ENCODE data around the gene ADAM33.

- TF ChIP-seq CTCF (conservative IDR thresholded peaks at IDR 0.05) (no peak), EZH2 (IDR thresholded peaks at IDR 0.05; ENCODE audit: low read depth) (no peak)
Observed at GRCh38 chr20:3705970-3706739, 24.3 kb upstream of the ADAM33 start.
